ENCODE data around the gene UGT1A9. TPM values are rescaled to one million over a fixed set of nuclear protein-coding genes. Genes with fewer than 3 reads are reported as not detected.

UGT1A9 gene
- total and polyA plus RNA-seq, 10 of the 15 experiments (the other 5 are each of a cell fraction or from before 2014, with no cell fraction given) = 0.07 TPM; not detected in 9

- in situ Hi-C loops (cut with MboI) (no loop called here), intact Hi-C loops (cut with micrococcal nuclease; ENCODE audit: unreplicated experiment) (no loop called here)
- no peak overlapping the region for H3K4me2 ChIP-seq (ENCODE audit: control insufficient read depth, insufficient read depth)
- FAIRE-seq = no peak
- no peak overlapping the region for H3K9ac ChIP-seq (ENCODE audit: control insufficient read depth, insufficient read depth, low read length)
- WGBS (ENCODE audit: insufficient coverage, insufficient replicate concordance, low lambda C conversion rate, missing lambda C conversion rate) = 38% methylated on average over 4 of the region's 4 CpGs
- no peak overlapping the region for H3K27ac ChIP-seq (ENCODE audit: control insufficient read depth, insufficient read depth)
- H3K9me3 ChIP-seq (replicated peaks; ENCODE audit: control insufficient read depth, insufficient read depth, low read length) = no peaks in the 10 kb centered on the region; the same call in 1 of the 3 replicates
- no peak for TF ChIP-seq BCL3 (IDR thresholded peaks at IDR 0.05; ENCODE audit: borderline replicate concordance, insufficient read depth, low read depth, low read length, poor library complexity, severe bottlenecking)
- ChIA-PET CTCF (interaction anchor here (1.1 to 1.3 kb wide), 2 partner anchors 11 to 300 kb away, joined by 3 read pairs; no protein-coding TSS in a partner anchor), POLR2A (no interaction called here), RAD21 (ENCODE audit: unreplicated experiment) (interaction anchor here (1.3 kb wide), 1 partner anchor 263 kb away, joined by 4 read pairs; no protein-coding TSS in a partner anchor), SMC1A (ENCODE audit: uncharacterized antibody, unreplicated experiment) (interaction anchor here (1.0 to 1.2 kb wide), 2 partner anchors 19 to 194 kb away, joined by 3 read pairs; no protein-coding TSS in a partner anchor)
- H3K4me3 ChIP-seq = no peak overlapping the region
- H2AFZ ChIP-seq (ENCODE audit: control insufficient read depth, low read depth, low read length) = no peak overlapping the region
- H3K79me2 ChIP-seq (ENCODE audit: control insufficient read depth, insufficient read depth, low read length) = no peaks in the 10 kb centered on the region
- ATAC-seq = no peak
- H3K4me1 ChIP-seq (ENCODE audit: control insufficient read depth, insufficient read depth, low read length) = no peaks in the 10 kb centered on the region
- no peaks in the 10 kb centered on the region for H3K36me3 ChIP-seq (ENCODE audit: control insufficient read depth in 2 of 2, insufficient read depth in 2 of 2, low read length in 1 of 2)
- H3K27me3 ChIP-seq (replicated peaks in 1 of 2; ENCODE audit: control insufficient read depth in 2 of 2, insufficient read depth in 2 of 2, low read length in 1 of 2) = peaks cover 0 to 2% of the 10 kb centered on the region in 2 experiments; a peak in 1 of 4 replicates
- DNase-seq (ENCODE audit: low read depth, low spot score) = no peak
- BruUV-seq (replicated peaks) = no TSS peak
- no peaks in the 10 kb centered on the region for H4K20me1 ChIP-seq (ENCODE audit: control insufficient read depth, insufficient read depth)
Observed at GRCh38 chr2:233705911-233706506, 34.3 kb downstream of the UGT1A9 start.

- ChIA-PET POLR2A (no interaction called here), CTCF (interaction anchor here (1.1 to 1.3 kb wide), 2 partner anchors 10 to 301 kb away, joined by 3 read pairs; no protein-coding TSS in a partner anchor), SMC1A (ENCODE audit: uncharacterized antibody, unreplicated experiment) (interaction anchor here (1.2 kb wide), 1 partner anchor 19 kb away, joined by 3 read pairs; no protein-coding TSS in a partner anchor), RAD21 (ENCODE audit: unreplicated experiment) (interaction anchor here (0.9 to 1.3 kb wide), 2 partner anchors 264 to 794 kb away, joined by 3 to 4 read pairs; no protein-coding TSS in a partner anchor)
- no peak for ATAC-seq
- Histone ChIP-seq H3K79me2 (ENCODE audit: control insufficient read depth, insufficient read depth, low read length) (no peaks in the 10 kb centered on the region), H3K4me3 (no peak overlapping the region), H3K4me2 (ENCODE audit: control insufficient read depth, insufficient read depth) (no peak overlapping the region), H3K27ac (ENCODE audit: control insufficient read depth, insufficient read depth) (no peak overlapping the region), H2AFZ (ENCODE audit: control insufficient read depth, low read depth, low read length) (no peak overlapping the region), H3K4me1 (ENCODE audit: control insufficient read depth, insufficient read depth, low read length) (no peaks in the 10 kb centered on the region), H3K9ac (ENCODE audit: control insufficient read depth, insufficient read depth, low read length) (no peak overlapping the region), H3K27me3 (replicated peaks in 1 of 2; ENCODE audit: control insufficient read depth in 2 of 2, insufficient read depth in 2 of 2, low read length in 1 of 2) (peaks cover 0 to 4% of the 10 kb centered on the region in 2 experiments; a peak in 1 of 4 replicates), H3K9me3 (replicated peaks; ENCODE audit: control insufficient read depth, insufficient read depth, low read length) (no peaks in the 10 kb centered on the region; the same call in 1 of the 3 replicates), H4K20me1 (ENCODE audit: control insufficient read depth, insufficient read depth) (no peaks in the 10 kb centered on the region), H3K36me3 (ENCODE audit: control insufficient read depth in 2 of 2, insufficient read depth in 2 of 2, low read length in 1 of 2) (no peaks in the 10 kb centered on the region)
- DNase-seq (ENCODE audit: low read depth, low spot score) = no peak
- in situ Hi-C loops (cut with MboI) = no loop called here
- BruUV-seq (replicated peaks) = no TSS peak
- WGBS (ENCODE audit: insufficient coverage, insufficient replicate concordance, low lambda C conversion rate, missing lambda C conversion rate) = 0% methylated on average over 1 of the region's 1 CpG
- no peak for FAIRE-seq
- intact Hi-C loops (cut with micrococcal nuclease; ENCODE audit: unreplicated experiment) = no loop called here
- TF ChIP-seq POU2F2 (IDR thresholded peaks at IDR 0.05; ENCODE audit: borderline replicate concordance, low read depth, low read length) = no peak
- TF ChIP-seq E2F8 (IDR thresholded peaks at IDR 0.05; ENCODE audit: low read depth, partially characterized antibody) = no peak
- no peak for TF ChIP-seq SREBF2 (IDR thresholded peaks at IDR 0.05; ENCODE audit: low read length)
- no peak for TF ChIP-seq ESRRA (IDR thresholded peaks at IDR 0.05; ENCODE audit: low read length)
- TF ChIP-seq BACH1 (IDR thresholded peaks at IDR 0.05; ENCODE audit: borderline replicate concordance) = no peak
- TF ChIP-seq POLR2A (IDR thresholded peaks at IDR 0.05; ENCODE audit: low read depth, low read length) = no peak
- no peak for TF ChIP-seq TARDBP (IDR thresholded peaks at IDR 0.05; ENCODE audit: borderline replicate concordance)
- TF ChIP-seq SMAD5 (IDR thresholded peaks at IDR 0.05; ENCODE audit: low read depth) = no peak
- TF ChIP-seq POLR2AphosphoS5 (IDR thresholded peaks at IDR 0.05; ENCODE audit: low read length) = no peak
- no peak for TF ChIP-seq TCF7 (IDR thresholded peaks at IDR 0.05; ENCODE audit: borderline replicate concordance)
- no peak for TF ChIP-seq NFYA (IDR thresholded peaks at IDR 0.05; ENCODE audit: borderline replicate concordance, low read depth, low read length)
Observed at GRCh38 chr2:233706720-233707119, 35.0 kb downstream of the UGT1A9 start.
